SU-DHL-6 (cell line): ENCODE data around the gene COG7.
A peak's percentile ranks its signal among the peaks of the same experiment; 100 is the strongest.

Source experiments
- H2AFZ ChIP-seq: fragments of 200-600 bp; sonication (generic); 2 replicates; pipeline ENCODE4 v1.6.1; 2014; ENCODE audit warnings: low read depth, mild to moderate bottlenecking, moderate library complexity, mixed read lengths, antibody characterized with exemption, low read length; ENCODE audit not compliant: severe bottlenecking
- H3F3A ChIP-seq: fragments of 200-600 bp; shearing (Covaris generic); 2 replicates; pipeline ENCODE4 v1.6.0; 2016; ENCODE audit warnings: antibody characterized with exemption, mild to moderate bottlenecking; ENCODE audit not compliant: insufficient read depth
- H3K27ac ChIP-seq: fragments of 200-600 bp; sonication (generic); 2 replicates; pipeline ENCODE4 v1.5.1; 2016; ENCODE audit warnings: low read depth, mild to moderate bottlenecking, low read length, moderate library complexity, mixed read lengths
- H3K27me3 ChIP-seq: fragments of 200-600 bp; sonication (generic), shearing (Covaris generic); 2 replicates; pipeline ENCODE4 v1.6.0; 2014; ENCODE audit warnings: mild to moderate bottlenecking, low read length
- H3K36me3 ChIP-seq: fragments of 200-600 bp; sonication (generic); 2 replicates; pipeline ENCODE4 v1.6.1; 2014; ENCODE audit warnings: mild to moderate bottlenecking, low read length, mixed read lengths
- H3K4me2 ChIP-seq: fragments of 300-600, 200-600 bp; shearing (Covaris generic), sonication (generic); 2 replicates; pipeline ENCODE4 v1.6.0; 2014; ENCODE audit warnings: low read length, low read depth, mild to moderate bottlenecking; ENCODE audit not compliant: poor library complexity, severe bottlenecking
- H3K4me3 ChIP-seq: fragments of 200-600 bp; sonication (generic); 2 replicates; pipeline ENCODE4 v1.5.1; 2014; ENCODE audit warnings: antibody characterized with exemption, low read length, mild to moderate bottlenecking, mixed read lengths; ENCODE audit not compliant: insufficient read depth, poor library complexity, severe bottlenecking
- H3K79me2 ChIP-seq: fragments of 200-600 bp; sonication (generic); 2 replicates; pipeline ENCODE4 v1.6.1; 2014; ENCODE audit warnings: mild to moderate bottlenecking, low read length, moderate library complexity; ENCODE audit not compliant: insufficient read depth
- H3K9ac ChIP-seq: fragments of 200-600 bp; sonication (generic); 2 replicates; pipeline ENCODE4 v1.7.0; 2014; ENCODE audit warnings: mild to moderate bottlenecking, low read length
- H3K9me2 ChIP-seq: fragments of 200-600 bp; sonication (generic); replicated peaks from 2 replicates; pipeline ENCODE4 v1.6.1; 2014; ENCODE audit warnings: low read length; ENCODE audit not compliant: insufficient read depth
- H3K9me3 ChIP-seq: fragments of 200-600 bp; sonication (generic); 2 replicates; pipeline ENCODE4 v1.6.1; 2014; ENCODE audit warnings: low read length, mixed read lengths; ENCODE audit not compliant: insufficient read depth
- H4K20me1 ChIP-seq: fragments of 200-600 bp; sonication (generic); 2 replicates; pipeline ENCODE4 v1.6.1; 2014; ENCODE audit warnings: low read depth, mild to moderate bottlenecking, antibody characterized with exemption, low read length, moderate library complexity, mixed read lengths
- CTCF ChIP-seq: fragments of 200-600 bp; sonication (generic); IDR thresholded peaks from one replicate; pipeline ENCODE4 v1.5.1; 2017; ENCODE audit warnings: antibody characterized with exemption, mild to moderate bottlenecking, low read length, moderate library complexity; ENCODE audit not compliant: insufficient read depth, poor library complexity, severe bottlenecking
- EZH2phosphoT487 ChIP-seq: fragments of 200-600 bp; sonication (generic), shearing (Covaris generic); conservative IDR thresholded peaks from 2 replicates; pipeline ENCODE4 v1.6.1; 2018; ENCODE audit warnings: mild to moderate bottlenecking, antibody characterized with exemption, low read length, moderate library complexity, mixed read lengths

COG7 gene

GRCh38 chr16:23398987-23399805, 53.8 kb downstream of the COG7 start:
- no peaks in the 10 kb centered on the region for H3K36me3 ChIP-seq
- no peaks in the 10 kb centered on the region for H3K27me3 ChIP-seq
- no peaks in the 10 kb centered on the region for H3K9me2 ChIP-seq
- no peaks in the 10 kb centered on the region for H4K20me1 ChIP-seq
- H3K9ac ChIP-seq = no peak overlapping the region
- no peaks in the 10 kb centered on the region for H3K9me3 ChIP-seq
- no peak for TF ChIP-seq EZH2phosphoT487
- TF ChIP-seq CTCF = no peak
- H3K4me3 ChIP-seq = no peak overlapping the region
- no peaks in the 10 kb centered on the region for H3F3A ChIP-seq
- H3K27ac ChIP-seq = no peak overlapping the region
- H3K4me2 ChIP-seq = no peak overlapping the region
- H3K79me2 ChIP-seq = no peaks in the 10 kb centered on the region
- H2AFZ ChIP-seq = no peak overlapping the region

GRCh38 chr16:23397464-23397863, 55.5 kb downstream of the COG7 start:
- H2AFZ ChIP-seq = peak overlapping the region; percentile 23
- H3F3A ChIP-seq = no peaks in the 10 kb centered on the region
- no peak overlapping the region for H3K4me3 ChIP-seq
- no peaks in the 10 kb centered on the region for H3K9me2 ChIP-seq
- no peaks in the 10 kb centered on the region for H3K9me3 ChIP-seq
- H4K20me1 ChIP-seq = no peaks in the 10 kb centered on the region
- peak overlapping the region; percentile 63 for H3K27ac ChIP-seq
- TF ChIP-seq EZH2phosphoT487 = no peak
- TF ChIP-seq CTCF = no peak
- H3K36me3 ChIP-seq = no peaks in the 10 kb centered on the region
- no peaks in the 10 kb centered on the region for H3K79me2 ChIP-seq
- H3K9ac ChIP-seq = peak overlapping the region; percentile 14; the same call in 1 of the 2 replicates
- H3K4me2 ChIP-seq = peak overlapping the region; percentile 12
- H3K27me3 ChIP-seq = no peaks in the 10 kb centered on the region

DNA sequence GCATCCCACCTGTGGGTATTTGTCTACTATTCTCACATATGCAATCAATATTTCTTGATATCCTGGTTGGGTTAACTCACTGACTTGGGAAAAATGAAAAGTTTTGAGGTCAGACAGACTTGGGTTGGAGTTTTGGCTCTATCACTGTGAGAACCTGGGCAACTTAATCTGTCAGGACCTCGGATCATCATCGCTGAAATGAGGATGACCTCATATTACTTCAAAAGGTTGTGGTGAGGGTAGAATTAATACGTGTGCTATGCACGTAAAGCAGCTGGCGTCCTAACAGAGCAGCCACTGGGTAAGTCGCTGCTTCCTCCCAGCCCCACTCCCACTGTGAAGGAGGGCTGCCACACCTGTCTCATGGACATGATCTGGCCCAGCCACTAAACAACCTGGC, 57.3 kb downstream of the COG7 start:
- no peaks in the 10 kb centered on the region for H3K9me3 ChIP-seq
- H2AFZ ChIP-seq = no peak overlapping the region
- H3K36me3 ChIP-seq = no peaks in the 10 kb centered on the region
- H3K79me2 ChIP-seq = no peaks in the 10 kb centered on the region
- H3K27ac ChIP-seq = no peak overlapping the region
- no peaks in the 10 kb centered on the region for H3K9me2 ChIP-seq
- no peak overlapping the region for H3K4me2 ChIP-seq
- H4K20me1 ChIP-seq = no peaks in the 10 kb centered on the region
- H3F3A ChIP-seq = no peaks in the 10 kb centered on the region
- TF ChIP-seq CTCF (no peak), EZH2phosphoT487 (no peak)
- H3K4me3 ChIP-seq = no peak overlapping the region
- H3K27me3 ChIP-seq = no peaks in the 10 kb centered on the region
- H3K9ac ChIP-seq = no peak overlapping the region
